GM12872 (cell line): Measurements from ENCODE around the gene PHF21A.

Experiments used
- TF ChIP-seq, protein P1 (sequence below): IDR thresholded peaks from 3 replicates; pipeline ENCODE4 v1.5.1; 2011; ENCODE audit warnings: low read depth, mild to moderate bottlenecking, low read length, moderate library complexity; ENCODE audit not compliant: insufficient read depth

PHF21A gene

GRCh38 chr11:45926001-45926401 lies 195.3 kb downstream of the PHF21A start:
- TF ChIP-seq, protein P1, sequence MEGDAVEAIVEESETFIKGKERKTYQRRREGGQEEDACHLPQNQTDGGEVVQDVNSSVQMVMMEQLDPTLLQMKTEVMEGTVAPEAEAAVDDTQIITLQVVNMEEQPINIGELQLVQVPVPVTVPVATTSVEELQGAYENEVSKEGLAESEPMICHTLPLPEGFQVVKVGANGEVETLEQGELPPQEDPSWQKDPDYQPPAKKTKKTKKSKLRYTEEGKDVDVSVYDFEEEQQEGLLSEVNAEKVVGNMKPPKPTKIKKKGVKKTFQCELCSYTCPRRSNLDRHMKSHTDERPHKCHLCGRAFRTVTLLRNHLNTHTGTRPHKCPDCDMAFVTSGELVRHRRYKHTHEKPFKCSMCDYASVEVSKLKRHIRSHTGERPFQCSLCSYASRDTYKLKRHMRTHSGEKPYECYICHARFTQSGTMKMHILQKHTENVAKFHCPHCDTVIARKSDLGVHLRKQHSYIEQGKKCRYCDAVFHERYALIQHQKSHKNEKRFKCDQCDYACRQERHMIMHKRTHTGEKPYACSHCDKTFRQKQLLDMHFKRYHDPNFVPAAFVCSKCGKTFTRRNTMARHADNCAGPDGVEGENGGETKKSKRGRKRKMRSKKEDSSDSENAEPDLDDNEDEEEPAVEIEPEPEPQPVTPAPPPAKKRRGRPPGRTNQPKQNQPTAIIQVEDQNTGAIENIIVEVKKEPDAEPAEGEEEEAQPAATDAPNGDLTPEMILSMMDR, result no peak

DNA sequence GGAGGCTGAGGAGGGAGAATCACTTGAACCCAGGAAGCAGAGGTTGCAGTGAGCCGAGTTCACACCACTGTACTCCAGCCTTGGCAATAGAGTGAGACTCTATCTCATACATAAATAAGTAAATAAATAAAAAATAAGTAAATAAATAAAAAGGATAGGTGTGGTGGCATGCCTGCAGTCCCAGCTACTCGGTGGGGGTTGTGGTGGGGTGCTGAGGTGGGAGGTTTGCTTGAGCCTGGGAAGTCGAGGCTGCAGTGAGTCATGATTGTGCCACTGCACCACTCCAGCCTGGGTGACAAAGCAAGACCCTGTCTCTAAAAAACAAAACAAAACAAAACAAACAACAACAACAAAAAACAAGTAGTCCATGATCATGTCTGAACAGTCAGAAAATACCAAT lies 195.7 kb downstream of the PHF21A start:
- TF ChIP-seq, protein P1, result no peak

DNA sequence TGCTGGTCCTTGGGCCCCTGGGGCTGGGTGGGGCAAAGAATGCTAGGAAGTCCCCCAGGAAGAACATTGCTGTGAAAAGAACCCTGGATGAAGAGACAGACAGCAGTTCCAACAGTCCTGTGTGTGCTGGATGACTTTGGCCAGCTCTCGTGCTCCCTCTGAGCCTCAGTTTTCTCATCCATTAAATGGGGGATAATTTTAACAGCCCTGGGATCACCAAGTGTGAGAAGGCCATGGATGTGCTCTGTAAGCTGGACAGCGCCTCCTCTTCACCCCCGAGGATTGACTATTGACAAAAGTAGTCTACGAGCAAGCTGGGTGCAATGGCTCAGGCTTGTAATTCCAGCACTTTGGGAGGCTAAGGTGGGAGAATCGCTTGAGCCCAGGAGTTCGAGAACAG lies 196.3 kb downstream of the PHF21A start:
- TF ChIP-seq, protein P1, result no peak

DNA sequence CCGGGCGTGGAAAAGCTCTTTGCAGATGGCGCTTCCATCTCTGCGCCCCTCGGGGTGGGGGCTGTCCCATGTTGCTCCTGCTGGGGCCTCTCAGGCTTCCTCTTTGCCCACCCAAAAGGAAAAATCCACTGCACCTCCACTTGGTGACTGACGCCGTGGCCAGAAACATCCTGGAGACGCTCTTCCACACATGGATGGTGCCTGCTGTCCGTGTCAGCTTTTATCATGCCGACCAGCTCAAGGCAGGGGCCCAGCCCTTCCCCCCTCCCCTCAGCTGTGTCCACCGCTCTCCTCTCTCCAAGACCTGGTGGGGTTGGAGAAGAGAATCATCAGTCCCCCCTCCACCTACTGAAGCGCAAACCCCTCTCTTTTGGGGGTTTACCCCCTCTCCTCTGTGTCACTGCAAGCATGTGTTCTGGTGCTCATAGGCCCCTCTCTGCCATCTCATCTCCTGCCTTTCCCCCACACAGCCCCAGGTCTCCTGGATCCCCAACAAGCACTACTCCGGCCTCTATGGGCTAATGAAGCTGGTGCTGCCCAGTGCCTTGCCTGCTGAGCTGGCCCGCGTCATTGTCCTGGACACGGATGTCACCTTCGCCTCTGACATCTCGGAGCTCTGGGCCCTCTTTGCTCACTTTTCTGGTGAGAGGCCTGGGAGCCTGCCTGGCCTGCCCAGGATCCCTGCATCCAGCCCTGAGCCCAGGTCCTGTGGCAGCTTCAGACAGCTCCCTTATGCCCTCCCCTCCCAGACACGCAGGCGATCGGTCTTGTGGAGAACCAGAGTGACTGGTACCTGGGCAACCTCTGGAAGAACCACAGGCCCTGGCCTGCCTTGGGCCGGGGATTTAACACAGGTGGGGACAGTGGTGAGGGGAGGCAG lies 197.0 kb downstream of the PHF21A start:
- TF ChIP-seq, protein P1, result no peak

- TF ChIP-seq, protein P1, result no peak
Measured at GRCh38 chr11:45922425-45923082, 198.7 kb downstream of the PHF21A start, which contains the start of gene LARGE2. LARGE2 (plus strand) TSS chr11:45922656; CDS start chr11:45922883, 227 bp downstream.

DNA sequence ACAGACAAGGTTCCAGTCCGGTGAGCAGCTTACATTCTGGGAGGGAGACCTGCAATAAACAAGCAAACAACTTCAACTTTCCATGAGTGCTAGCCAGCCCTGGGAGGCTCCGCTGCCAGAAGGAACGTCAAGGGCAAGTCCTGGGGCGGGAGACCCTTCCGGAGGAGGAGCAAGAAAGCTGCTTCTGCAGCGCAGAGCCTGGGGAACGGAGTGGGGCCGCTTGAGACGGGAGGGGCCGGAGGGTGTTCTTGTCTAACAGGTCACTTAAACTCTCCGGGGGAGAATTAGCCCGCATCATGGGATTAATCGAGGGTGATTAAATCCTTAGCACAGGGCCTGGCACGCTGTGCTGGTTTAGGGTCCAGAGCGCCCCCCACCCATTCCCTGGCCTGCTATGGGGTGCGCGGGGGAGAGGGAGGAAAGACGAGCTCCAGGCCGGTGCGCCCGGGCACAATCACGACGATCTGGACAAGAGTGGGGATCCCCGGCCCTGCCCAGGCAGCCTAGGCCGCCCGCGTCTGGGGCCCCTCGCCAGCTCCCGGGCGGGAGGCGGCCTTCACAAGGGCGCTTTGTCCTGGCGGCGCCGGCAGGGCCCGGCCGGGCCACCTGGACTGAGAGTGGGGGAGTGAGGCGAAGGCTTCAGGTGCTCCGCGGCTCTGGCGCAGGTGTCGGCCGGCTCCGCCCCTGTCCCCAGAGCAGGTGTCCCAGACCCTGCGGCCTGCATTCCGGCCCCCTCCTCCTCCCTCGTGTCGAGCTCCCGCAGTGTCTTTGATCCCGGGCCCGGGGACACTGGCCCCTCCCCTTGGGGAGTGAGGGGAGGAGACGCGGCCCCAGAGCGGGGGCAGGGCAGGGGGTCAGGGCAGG lies 199.5 kb downstream of the PHF21A start:
- TF ChIP-seq, protein P1, result no peak
